ENCODE data around the gene DESI1.
"Not testable (repeated sequence)": the region's sequence is repeated elsewhere in the genome, so short reads cannot be mapped to it uniquely, and the experiment has no call there.

The DESI1 gene

DNA sequence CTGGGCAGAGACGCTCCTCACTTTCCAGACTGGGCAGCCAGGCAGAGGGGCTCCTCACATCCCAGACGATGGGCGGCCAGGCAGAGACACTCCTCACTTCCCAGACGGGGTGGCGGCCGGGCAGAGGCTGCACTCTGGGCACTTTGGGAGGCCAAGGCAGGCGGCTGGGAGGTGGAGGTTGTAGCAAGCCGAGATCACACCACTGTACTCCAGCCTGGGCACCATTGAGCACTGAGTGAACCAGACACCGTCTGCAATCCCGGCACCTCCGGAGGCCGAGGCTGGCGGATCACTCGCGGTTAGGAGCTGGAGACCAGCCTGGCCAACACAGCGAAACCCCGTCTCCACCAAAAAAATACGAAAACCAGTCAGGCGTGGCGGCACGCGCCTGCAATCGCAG is 10.8 kb upstream of the DESI1 start:
- not testable (repeated sequence) for DNase-seq

DNA sequence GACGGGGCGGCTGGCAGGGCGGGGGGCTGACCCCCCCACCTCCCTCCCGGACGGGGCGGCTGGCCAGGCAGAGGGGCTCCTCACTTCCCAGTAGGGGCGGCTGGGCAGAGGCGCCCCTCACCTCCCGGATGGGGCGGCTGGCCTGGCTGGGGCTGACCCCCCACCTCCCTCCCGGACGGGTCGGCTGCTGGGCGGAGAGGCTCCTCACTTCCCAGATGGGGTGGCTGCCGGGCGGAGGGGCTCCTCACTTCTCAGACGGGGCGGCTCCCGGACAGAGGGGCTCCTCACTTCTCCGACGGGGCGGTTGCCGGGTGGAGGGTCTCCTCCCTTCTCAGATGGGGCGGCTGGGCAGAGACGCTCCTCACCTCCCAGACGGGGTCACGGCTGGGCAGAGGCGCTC is 10.3 kb upstream of the DESI1 start:
- not testable (repeated sequence) for DNase-seq

DNA sequence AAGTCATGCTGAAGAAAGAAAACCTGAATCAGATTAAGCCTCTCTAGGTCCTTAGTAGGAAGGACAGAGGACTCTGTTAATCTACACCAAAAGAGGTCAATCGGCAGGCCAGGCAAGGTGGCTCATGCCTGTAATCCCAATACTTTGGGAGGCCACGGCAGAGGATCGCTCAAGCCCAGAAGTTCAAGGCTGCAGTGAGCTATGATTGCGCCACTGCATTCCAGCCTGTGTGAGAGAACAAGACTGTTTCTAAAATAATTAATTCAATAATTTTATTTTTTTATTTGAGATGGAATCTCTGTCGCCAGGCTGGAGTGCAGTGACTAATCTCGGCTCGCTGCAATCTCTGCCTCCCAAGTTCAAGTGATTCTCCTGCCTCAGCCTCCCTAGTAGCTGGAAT is 4.7 kb upstream of the DESI1 start:
- no peak for DNase-seq

DNA sequence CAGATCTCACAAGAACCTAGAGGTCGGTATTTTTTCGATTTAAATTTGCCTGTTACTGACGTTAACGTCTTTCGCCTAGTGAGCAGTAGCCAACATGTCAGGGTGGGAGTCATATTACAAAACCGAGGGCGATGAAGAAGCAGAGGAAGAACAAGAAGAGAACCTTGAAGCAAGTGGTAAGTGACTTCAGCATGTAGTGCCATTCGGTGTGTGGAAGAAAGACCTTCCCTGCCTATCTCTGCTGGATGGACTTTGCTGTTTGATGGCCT is 1.0 kb upstream of the DESI1 start:
- no peak for DNase-seq

DNA sequence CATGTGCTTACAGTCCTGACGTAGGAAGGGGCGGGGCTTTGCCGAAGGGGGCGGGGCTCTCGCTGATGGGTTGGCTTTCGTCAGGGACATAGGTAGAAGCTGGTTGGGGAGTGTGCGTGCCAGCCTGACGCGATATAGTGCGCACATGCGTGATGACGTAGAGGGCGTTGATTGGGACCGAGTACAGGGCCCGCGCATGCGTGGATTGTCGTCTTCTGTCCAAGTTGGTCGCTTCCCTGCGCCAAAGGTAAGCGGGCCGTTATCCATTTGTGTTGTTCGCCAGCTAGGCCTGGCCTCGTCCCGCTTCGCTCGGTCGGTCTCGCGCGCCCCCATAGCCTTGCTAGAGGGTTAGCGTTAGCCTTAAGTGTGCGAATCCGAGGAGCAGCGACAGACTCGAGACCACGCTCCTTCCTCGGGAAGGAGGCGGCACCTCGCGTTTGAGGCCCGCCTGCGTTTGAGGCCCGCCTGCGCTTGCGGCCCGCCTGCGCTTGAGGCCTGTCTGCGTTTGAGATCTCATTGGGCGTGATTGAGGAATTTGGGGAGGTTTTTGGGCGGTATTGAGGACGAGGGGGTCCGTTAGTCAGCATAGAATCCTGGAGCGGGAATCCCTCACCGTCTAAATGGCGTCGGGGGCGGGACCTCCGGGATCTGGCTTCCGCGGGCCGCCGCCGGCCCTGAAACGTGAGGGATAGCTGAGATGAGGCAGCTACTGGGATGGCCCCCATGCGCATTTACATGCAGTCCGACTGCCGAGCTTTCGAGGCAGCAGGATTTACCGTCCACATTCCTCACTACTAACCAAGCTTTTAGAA is 462 bp upstream of the DESI1 start, which contains the start of gene XRCC6:
Gene XRCC6, plus strand, starts transcription at position 197 of the 812 bp plus-strand sequence. CDS start 710 bp downstream, outside the sequence.
- DNase-seq = peak; percentile 100

DNA sequence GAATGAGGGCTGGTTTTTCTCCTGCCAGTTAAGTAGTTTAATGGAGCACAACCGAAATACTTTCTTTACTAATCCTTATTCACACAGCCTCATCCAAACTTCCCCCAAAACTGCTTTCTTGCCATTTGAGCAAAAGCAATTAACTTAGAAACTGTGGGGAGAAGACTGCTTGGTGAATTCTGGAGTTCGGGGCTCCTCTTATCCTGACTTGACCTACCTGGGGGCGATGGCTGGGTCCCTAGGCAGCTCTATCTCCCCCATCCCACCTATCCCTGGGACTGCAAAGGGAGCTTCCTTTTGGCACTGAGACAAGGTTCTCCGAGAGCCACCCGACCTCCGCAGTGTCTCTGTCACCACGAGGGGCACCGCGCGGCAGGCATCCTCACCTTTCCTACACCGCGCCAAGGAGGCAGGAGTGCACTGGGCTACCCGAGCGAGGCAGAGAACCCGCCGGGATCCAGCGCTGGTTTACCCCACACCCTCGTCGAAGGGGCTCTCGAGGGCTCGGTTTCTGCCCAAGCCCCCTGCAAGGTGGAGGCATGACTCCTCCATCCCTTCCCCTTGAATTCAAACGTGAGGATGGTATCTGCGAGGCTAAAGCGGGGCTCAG is 759 bp downstream of the DESI1 start:
- DNase-seq = peak; percentile 38

DNA sequence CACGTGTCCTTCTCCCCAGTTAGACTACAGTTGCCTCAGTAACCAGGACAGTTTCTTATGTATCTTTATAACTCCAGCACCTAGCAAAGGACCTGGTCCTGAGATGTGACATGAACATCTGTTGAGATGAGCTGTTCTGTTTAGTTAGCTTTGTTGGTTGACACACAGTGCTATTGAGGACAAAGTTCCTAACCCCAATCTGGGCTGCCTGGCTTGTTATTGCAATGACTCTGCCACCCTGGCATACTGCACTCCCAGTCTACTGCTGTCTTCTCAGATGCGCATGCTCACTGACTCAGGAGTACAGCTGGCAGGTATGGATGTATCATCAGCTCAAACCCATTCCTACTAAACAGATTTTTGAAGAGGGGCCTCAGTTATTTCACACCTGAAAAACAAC is 7.4 kb downstream of the DESI1 start:
- DNase-seq = no peak

DNA sequence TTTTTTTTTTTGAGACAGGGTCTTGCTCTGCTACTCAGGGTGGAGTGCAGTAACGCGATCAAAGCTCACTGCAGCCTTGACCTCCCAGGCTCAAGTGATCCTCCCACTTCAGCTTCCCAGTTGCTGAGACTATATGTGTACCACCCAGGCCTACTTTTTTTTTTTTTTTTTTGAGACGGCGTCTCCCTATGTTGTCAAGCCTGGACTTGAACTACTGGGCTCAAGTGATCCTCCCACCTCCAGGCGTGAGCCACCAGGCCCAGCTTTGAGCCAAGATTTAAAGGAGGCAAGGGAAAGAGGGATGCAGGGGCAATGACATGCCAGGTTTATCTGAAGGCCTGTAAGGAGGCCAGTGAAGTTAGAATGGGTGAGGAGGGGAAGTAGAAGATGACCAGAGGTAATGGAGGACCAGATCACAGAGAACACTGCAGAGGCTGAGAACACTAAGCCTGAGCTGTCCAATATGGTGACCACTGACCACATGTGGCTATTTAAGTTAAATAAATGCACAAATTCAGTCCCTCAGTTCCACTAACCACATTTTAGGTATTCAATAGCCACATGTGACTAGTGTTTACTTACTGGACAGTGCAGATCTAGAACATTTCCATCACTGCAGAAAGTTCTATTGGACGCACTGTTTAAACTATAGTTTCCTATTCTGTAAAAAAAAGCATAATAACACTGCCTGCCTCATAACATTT is 8.1 kb downstream of the DESI1 start:
- DNase-seq = no peak

DNA sequence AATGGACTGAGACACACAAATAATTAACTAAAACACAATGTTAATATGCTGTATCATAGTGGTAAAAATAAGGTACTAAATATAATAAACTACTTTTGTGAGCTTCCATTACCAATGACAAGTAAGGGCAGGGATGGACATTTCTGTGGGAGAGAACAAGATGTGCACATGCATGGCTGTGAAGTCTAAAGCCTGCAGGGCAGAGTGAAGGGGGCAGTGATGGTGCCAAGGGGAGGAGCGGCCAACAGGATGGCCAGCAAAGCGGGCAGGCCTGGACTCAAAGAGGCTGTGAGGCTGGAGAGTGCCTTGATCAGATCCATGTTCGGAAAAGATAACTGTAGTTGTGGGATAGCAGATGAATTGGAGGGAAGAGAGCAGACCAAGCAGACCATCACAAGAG is 12.5 kb downstream of the DESI1 start:
- DNase-seq = no peak

DNA sequence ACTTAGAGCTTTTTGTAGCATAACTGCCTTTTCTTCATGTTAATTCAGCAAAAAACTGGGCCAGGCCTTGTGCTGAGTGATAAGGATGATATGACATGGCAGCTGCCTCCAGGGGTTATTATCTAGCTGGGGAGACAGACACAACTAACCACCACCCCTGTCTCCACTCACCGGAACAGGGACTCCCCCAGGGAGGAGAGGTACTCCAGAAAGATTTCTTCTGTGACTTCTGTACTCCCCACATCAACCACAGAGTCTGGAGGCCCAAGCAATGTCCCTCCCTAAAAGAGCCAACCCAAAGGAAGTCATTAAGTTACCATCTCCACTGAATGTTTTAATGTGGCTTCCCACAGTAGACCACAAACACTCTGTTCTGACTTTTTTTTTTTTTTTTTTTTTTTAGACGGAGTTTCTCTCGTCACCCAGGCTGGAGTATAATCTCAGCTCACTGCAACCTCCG is 16.9 kb downstream of the DESI1 start:
- DNase-seq = peak; percentile 58

DNA sequence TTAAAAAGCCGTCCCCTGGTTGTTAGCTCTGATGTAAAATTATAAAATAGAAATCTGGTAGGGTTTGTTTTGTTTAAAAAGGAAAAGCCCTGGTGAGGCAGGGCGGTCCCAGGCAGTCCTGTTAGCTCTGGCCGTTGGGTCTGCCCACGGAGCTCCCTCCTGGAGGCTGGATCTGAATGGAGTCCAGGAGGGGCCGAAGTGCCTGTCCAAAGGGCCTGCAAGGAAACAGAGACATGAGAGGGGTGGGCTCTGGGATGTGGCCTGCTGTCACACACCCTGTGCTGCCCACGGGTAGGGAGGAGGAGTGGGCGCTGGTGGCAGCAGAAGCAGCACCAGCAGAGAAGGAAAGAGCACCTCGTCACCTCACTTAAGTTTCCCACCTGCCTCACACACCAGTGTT is 19.9 kb downstream of the DESI1 start:
- no peak for DNase-seq

DNA sequence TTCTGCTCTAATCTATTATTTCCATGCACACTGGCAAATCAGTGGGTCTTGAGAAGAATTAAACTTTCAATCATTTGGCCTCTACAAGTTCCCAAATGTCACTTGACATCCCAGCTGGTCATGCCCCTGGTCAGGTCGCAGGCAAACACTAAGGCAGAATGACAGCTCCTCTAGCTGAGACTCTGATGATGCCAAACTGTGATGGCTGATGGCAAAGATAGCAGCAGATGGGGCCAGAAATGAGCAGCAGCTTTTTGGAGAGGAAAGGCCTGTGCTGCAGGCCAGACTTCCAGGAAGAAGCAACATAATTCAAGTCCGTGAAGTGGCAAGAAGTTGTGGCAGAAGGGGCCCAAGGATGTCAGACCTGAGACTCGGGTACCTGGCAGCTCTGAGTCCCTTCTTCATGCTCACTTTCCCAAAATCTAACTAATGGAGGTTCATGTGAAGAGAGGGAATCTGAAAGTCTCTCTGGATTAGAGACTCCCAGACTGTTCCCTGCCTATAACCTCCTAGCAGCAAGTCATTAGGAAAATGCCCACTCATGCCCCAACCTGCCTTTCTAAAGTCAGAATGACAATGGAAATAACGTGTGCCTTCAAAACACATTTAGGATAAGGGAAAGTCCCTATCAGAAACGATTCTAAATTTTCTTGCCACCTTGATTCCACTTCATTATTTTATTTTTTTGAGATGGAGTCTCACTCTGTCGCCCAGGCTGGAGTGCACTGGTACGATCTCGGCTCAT is 21.8 kb downstream of the DESI1 start:
- DNase-seq = no peak

DNA sequence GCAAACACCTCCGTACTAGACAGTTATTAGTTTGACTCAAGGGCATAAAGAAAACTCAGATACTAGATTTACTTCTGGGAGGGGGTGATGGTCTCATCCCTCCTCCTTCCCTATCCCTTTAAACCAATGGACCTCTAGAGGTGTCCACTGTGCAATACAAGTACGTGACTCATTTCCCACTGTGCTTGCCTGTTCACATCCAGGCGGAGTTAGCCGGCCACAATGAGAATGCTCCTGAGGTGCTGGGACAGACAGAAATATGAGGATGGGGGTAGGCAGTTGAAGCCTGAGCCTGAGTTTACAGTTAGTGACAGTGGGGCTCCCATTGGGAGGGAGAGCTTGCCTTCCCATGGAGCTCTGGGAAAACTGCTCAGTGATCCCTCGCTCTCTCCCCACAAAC is 22.8 kb downstream of the DESI1 start:
- DNase-seq = no peak

DNA sequence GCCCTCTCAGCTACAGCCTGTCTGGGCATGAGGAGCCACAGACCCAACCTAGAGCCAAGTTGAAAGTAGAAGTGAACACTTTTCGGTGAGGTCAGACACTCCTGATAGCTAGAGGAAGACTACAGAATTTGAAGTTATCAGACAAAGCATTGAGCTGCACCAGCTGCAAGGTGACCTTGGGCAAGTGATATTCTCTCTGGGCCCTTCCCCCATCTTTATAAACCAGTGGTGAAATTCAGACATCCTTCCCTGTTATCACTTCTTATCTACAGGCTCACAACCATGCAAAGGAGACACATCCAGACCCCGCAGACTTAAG is 23.2 kb downstream of the DESI1 start:
- DNase-seq = no peak

DNA sequence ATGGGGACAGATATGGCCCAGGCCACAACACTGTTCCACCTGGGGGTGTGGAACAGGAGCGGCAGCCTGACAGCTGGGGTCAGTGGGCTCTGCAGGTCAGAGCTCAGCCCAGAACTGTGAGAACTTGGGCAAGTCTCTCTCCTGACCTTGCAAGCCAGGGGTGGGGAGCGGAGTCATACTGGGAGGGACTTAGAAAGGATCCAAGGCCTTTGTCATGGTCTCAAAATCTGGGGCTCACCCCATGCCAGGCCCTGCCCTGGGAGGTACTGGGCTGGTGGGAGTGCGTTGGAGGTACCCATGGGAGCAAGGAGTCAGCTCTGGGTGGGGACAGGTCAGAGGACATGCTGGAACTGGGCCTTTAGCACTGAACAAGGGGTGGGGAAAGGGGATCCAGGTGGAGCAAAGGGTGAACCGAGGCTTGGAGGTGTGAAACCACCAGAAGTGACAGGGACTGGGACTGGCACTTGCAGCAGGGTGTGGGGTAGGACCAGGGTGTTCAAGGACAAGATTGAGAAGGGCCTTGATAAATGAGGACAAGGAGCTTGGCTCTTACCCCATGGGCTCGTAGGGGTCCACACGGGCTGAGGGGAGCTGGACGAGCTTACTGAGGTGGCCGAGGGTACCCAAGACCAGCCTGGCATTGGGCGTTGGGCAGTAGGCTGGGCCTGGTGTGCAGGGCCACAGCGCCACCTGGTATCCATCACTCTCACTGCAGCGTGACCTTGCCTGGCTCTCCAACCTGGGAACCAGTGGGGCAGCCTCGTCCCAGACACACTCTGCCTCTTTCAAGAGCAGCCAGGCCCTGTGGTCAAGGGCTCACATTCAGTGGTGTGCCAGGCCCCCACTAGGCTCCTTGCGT is 23.8 kb downstream of the DESI1 start:
- DNase-seq = peak; percentile 26

DNA sequence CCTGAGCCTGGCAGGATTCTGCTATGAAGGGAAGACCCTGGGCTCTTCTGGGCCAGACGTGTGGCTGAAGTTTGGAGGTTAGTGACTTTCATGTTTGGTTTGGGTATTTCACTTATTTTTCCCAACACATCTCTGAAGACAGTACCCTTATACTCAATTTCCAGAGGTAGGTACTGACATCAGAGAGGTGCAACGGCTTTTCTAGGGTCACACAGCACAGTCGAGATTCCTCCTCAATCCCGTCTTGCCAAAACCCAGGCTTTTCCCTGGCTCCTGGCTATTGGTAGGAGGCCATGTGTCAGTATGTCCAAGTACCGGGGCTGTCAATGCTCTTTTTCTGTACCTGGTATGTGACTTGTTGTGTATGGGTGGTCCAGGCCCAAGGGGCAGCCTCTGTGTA is 25.1 kb downstream of the DESI1 start:
- no peak for DNase-seq

DNA sequence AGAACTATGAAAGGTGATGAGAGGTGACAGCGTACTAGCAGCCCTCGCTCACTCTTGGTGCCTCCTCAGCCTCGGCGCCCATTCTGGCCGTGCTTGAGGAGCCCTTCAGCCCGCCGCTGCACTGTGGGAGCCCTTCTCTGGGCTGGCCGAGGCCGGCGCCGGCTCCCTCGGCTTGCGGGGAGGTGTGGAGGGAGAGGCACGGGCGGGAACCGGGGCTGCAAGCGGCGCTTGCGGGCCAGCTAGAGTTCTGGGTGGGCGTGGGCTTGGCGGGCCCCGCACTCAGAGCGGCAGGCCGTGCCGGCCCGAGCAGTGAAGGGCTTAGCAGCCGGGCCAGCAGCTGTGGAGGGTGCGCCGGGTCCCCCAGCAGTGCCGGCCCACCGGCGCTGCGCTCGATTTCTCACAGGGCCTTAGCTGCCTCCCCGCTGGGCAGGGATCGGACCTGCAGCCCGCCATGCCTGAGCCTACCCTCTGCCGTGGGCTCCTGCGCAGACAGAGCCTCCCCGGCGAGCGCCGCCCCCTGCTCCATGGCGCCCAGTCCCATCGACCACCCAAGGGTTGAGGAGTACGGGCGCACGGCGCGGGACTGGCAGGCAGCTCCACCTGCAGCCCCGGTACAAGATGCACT is 27.4 kb downstream of the DESI1 start:
- not testable (repeated sequence) for DNase-seq

DNA sequence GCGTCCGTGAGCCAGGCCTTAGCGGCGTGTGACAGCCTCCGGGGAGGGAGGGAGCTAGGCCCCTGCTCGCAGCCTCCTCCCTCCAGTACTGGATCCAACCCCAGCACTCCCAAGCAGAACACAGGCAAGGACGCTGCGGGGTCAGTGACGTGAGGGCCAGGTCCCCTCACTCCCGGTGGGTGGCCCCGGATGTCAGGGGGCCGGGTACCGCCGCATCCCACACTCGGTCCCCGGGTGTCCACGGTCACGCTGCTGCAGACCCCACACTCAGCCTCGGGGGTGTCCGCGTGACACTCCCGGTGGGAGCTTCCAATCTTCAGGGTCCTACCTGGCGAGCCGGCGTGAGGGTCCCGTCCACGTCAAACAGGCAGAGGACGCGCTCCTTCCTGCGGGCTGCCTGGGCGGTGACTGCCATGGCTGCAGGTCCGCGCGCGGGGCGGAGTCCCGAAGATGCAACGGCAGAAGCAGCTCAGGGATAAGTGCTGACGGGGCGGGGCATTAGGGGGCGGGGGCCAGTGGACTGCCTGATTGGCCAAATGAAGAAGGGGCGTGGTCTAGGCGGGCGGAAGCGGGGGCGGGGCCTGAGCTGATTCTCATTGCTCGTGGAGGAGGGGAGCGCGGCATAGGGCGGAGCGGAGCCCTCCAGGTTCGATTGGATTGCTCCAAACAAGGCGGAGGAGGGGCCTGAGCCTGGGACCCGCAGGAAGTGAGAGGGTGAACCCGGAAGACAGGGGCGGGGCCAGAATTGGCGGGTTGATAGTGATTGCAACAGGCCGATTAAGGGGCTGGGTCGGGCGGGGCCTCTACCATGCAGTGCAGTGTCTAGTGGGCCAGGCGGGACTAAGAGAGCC is 31.2 kb downstream of the DESI1 start, which contains the start of gene PMM1:
Gene PMM1, minus strand, starts transcription at position 450 of the 851 bp plus-strand sequence. Its CDS starts 35 bp downstream, at position 415.
- DNase-seq = peak; percentile 100

DNA sequence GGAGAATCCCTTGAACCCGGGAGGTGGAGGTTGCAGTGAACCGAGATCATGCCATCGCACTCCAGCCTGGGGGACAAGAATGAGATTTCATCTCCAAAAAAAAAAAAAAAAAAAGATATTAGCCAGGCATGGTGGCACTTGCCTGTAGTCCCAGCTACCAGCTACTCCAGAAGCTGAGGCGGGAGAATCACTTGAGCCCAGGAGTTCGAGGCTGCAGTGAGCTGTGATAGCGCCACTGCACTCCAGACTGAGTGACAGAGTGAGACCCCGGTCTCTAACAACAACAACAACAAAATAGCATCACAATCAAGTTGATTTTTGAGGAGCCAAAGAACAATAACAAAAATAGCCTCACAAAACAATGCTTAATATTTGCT is 33.5 kb downstream of the DESI1 start:
- DNase-seq = no peak

DNA sequence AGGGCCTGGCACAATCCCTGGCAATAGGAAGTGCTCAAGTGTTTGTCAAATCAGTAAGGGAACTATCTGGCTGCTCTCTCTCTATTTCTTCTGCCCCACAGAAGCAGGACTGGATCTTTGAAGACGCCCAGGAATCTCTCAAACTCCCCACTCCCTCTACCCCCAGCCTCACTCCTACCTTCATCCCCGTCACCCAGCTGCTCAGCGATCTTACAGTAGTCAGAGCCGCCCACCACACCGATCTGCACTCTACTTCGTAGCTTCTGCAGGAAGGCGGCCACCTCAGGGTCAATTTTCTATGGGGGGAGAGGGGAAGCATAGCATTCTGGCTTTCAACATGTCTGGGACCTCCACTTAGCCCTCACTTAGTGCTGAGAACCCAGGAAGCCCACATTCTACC is 34.9 kb downstream of the DESI1 start:
- DNase-seq = no peak

DNA sequence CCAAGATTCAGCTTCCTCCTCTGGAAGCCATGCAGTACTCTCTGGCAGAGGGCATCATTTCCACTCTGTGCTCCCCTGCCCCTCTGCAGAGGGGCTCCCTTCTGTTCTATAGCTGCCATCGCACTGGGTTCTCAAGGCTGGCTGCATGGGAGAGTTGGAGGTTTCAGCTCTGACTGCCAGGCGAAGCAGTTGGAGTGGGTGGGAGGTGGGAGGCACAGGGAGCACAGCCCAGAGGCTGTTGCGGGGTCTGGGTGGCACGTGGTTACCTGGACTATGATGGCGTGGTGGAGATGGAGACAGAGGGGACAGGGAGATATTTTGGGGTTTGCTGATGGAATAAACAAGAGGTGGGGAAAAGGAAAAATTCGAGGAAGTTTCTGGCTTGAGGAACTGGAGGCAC is 36.0 kb downstream of the DESI1 start:
- no peak for DNase-seq

All from CD4-positive, alpha-beta T cell treated with Interferon gamma for 1 hour (primary cell).